Endometrium (tissue), 2 donors: ENCODE results near the gene FAM180B.
"Not testable (repeated sequence)": the region's sequence is repeated elsewhere in the genome, so short reads cannot be mapped to it uniquely, and the experiment has no call there.

ENCODE experiments used
- FAIRE-seq: peaks from 2 replicates; lab custom pipeline; 2012; peaks lifted over from hg19 to GRCh38; lab: Jason Lieb, UNC
- donor health status: control.
- donor health status: control.

The FAM180B gene

GRCh38 chr11:47595029-47595428 is 8.6 kb downstream of the FAM180B start:
- FAIRE-seq: no peak

GRCh38 chr11:47595967-47596366 is 9.5 kb downstream of the FAM180B start:
- FAIRE-seq: no peak

GRCh38 chr11:47599902-47600301 is 13.4 kb downstream of the FAM180B start:
- FAIRE-seq: no peak

GRCh38 chr11:47603295-47603694 is 16.8 kb downstream of the FAM180B start:
- no peak for FAIRE-seq

- FAIRE-seq: no peak
Measured at GRCh38 chr11:47605921-47606320, 19.4 kb downstream of the FAM180B start.

GRCh38 chr11:47606731-47607130 is 20.3 kb downstream of the FAM180B start:
- FAIRE-seq: no peak

- FAIRE-seq: no peak
Measured at GRCh38 chr11:47607380-47607779, 20.9 kb downstream of the FAM180B start.

DNA sequence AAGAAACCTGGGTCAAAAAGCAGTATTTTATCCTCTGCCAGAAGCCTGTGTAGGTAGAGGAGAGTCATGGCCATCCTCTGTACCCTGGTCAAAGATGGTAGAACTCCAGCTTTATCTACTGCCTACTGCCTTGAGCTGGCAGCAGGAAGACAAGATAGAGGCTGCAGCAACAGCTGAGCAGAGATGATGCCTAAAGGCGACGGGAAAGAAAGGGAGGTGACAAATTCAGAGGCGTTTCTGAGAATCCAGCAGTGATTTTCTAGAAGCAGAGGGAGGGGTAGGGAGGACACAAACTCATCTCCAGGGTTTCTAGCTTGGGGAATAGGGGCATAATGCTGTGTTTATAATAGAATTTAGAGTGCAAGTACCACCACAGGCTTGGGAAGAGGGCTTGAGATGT is 23.2 kb downstream of the FAM180B start:
- no peak for FAIRE-seq

DNA sequence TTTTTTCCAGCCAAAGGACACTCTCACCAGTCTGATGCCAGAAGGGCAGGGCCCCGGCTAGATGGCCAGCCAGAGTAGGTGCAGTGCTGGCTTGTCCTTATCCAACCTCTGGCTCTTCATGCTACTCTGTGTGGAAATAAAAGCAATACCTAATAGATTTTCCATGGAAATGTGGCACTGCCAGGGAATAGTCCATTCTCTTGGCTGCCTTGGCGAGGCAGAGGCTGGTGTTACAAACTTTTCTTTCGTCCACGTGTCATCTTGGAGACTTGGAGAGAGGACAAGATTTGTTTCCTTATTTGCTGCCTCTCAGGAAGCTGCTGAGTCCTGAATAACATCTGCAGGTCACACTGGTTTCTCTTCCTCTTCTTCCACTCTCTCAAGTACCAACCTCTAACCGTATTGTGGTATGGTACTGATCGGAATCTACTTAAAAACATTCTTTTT is 24.9 kb downstream of the FAM180B start:
- no peak for FAIRE-seq

GRCh38 chr11:47615249-47615648 is 28.8 kb downstream of the FAM180B start:
- FAIRE-seq: no peak

DNA sequence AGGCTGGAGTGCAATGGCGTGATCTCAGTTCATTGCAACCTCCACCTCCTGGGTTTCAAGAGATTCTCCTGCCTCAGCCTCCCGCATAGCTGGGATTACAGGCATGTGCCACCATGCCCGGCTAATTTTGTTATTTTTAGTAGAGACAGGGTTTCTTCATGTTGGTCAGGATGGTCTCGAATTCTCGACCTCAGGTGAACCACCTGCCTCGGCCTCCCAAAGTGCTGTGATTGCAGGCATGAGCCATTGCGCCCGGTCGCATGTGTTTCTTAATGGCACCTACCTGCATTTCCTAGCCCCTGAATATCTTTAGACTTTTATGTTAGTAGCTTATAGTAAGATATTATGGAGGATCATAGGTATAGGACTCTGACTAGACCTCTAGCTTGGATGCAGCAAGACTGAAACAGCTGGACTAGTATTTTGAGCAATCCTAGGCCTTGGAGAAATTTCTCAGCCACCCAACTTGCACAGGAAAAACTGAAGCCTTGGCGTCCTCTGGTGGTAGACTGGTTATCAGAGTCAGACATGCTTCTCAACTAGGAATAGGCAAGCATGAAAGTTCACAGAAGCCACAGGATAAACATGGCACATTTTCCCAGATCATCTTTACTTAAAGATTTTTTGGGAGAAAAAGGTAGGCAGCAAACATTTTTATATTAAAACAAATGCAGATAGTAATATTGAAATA is 30.4 kb downstream of the FAM180B start:
- no peak for FAIRE-seq

DNA sequence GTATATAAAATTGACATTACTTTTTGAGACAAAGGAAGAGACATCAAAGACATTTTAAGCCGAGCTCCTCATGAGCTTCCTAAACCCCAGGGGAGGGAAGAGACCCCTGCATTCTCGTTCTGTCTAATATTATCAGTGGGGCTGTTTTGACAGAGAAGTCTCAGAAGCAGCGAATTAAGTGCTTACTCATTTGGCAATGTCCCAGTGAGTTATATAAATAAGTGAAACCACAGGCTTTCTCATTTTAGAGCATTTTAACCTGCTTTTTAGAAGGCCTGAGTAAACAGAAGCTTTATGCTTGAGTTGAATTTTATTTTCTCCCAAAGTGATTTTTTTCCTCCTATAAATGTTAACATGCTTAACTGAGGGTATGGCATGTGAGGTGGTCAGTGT is 30.9 kb downstream of the FAM180B start:
- no peak for FAIRE-seq

- no peak for FAIRE-seq
Measured at GRCh38 chr11:47620836-47621378, 34.4 kb downstream of the FAM180B start.

GRCh38 chr11:47626234-47626633 is 39.8 kb downstream of the FAM180B start:
- no peak for FAIRE-seq

DNA sequence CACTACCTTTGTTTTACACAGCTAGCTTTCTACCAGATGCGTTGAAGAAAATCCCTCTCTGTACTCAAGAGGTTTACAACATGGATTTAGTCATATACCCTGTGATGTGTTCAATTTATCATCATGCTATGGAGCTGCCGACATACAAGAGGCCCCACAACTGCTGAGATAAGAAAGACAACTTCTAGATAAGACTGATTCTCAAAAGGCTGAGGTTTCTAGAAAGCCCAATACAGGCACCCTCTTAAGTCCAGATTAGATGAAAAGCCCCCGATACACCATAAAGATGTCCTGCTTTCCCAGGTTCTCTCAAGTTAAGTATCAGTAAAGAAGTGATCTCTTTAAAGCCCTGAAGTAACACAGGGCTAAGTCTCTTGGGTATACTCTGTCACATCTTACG is 41.5 kb downstream of the FAM180B start:
- no peak for FAIRE-seq

DNA sequence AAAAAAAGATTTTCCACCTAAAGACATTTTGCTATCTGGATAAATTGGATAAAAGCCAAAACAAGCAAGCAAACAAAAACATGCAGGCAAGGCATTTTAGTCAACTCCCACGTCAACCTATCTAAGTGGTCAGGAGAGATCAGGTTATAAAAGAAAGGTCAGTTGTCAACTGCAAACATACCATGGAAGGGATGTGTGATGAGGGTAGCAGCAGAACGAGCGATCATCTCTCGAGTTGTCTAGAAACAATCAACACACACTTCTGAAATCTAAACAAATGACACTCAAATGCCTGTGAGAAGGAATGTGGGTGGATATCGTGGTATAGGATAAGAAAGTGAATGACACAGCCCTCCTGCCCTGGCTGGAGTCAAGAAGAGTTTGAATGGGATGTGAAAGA is 45.0 kb downstream of the FAM180B start:
- no peak for FAIRE-seq

GRCh38 chr11:47636331-47636730 is 49.9 kb downstream of the FAM180B start:
- not testable (repeated sequence) for FAIRE-seq
